NCI-H1436 (cell line): Measurements from ENCODE around the gene SDR9C7.

ENCODE experiments used
- DNase-seq: peaks from one replicate; lab custom pipeline; 2025; lab: John Stamatoyannopoulos, UW

The SDR9C7 gene

GRCh38 chr12:56873382-56873781 is 60.8 kb downstream of the SDR9C7 start:
- DNase-seq = no peak
